GM19452 (cell line): ENCODE results near the gene PI16.

Experiments
- ATAC-seq: cut with Tn5 transposase; IDR thresholded peaks from one replicate; pipeline ENCODE4 v1.9.1; 2021; ENCODE audit not compliant: unreplicated experiment

The PI16 gene

GRCh38 chr6:36997811-36998722, 43.5 kb downstream of the PI16 start:
- no peak for ATAC-seq

- ATAC-seq = no peak
Observed at GRCh38 chr6:36998723-36999038, 44.1 kb downstream of the PI16 start.

- no peak for ATAC-seq
Observed at GRCh38 chr6:36999061-36999750, 44.7 kb downstream of the PI16 start.

- ATAC-seq = no peak
Observed at GRCh38 chr6:36999751-37000125, 45.2 kb downstream of the PI16 start.

- no peak for ATAC-seq
Observed at GRCh38 chr6:37004044-37004980, 49.8 kb downstream of the PI16 start.

- ATAC-seq = peak; percentile 59
Observed at GRCh38 chr6:37005061-37005810, 50.7 kb downstream of the PI16 start, which contains the start of gene FGD2. Gene FGD2, plus strand, starts transcription at chr6:37005655. Its CDS starts 163 bp downstream, at chr6:37005818.

GRCh38 chr6:37005827-37006567, 51.5 kb downstream of the PI16 start:
- ATAC-seq = peak; percentile 2

GRCh38 chr6:37006793-37007339, 52.3 kb downstream of the PI16 start:
- no peak for ATAC-seq

GRCh38 chr6:37007340-37008043, 53.0 kb downstream of the PI16 start:
- no peak for ATAC-seq

GRCh38 chr6:37008484-37009465, 54.2 kb downstream of the PI16 start:
- no peak for ATAC-seq

- no peak for ATAC-seq
Observed at GRCh38 chr6:37010402-37010892, 55.9 kb downstream of the PI16 start.

GRCh38 chr6:37011656-37012378, 57.3 kb downstream of the PI16 start:
- no peak for ATAC-seq

GRCh38 chr6:37013516-37014491, 59.3 kb downstream of the PI16 start:
- ATAC-seq = no peak
